Sigmoid colon (tissue), 7 donors: ENCODE measurements around the gene NFIB. TPM values are rescaled to one million over a fixed set of nuclear protein-coding genes. Genes with fewer than 3 reads are reported as not detected.

Source experiments
- DNase-seq: peaks from one replicate; pipeline ENCODE4 v3.0.0-alpha.2; 2019
- H3K27ac ChIP-seq, 4 donors: fragments of 200-600 bp; sonication (generic); one replicate each; pipeline ENCODE4 v1.5.1; 2016 to 2019; ENCODE audit warnings: mild to moderate bottlenecking in 1 of 4
- H3K27me3 ChIP-seq, 3 donors: fragments of 200-600 bp; sonication (generic); one replicate each; pipeline ENCODE4 v1.5.1; 2019; ENCODE audit warnings: mild to moderate bottlenecking in 1 of 3
- H3K36me3 ChIP-seq, 4 donors: fragments of 200-600 bp; sonication (generic); one replicate each; pipeline ENCODE4 v1.5.1; 2016 to 2019
- H3K4me1 ChIP-seq, 4 donors: fragments of 200-600 bp; sonication (generic); one replicate each; pipeline ENCODE4 v1.5.1; 2017 to 2019
- H3K4me3 ChIP-seq, 4 donors: fragments of 200-600 bp; sonication (generic); one replicate each; pipeline ENCODE4 v1.5.1; 2017 to 2019; ENCODE audit warnings: mild to moderate bottlenecking in 2 of 4, moderate library complexity in 1 of 4
- H3K9me3 ChIP-seq, 4 donors: fragments of 200-600 bp in 3 of 4; sonication (generic) in 3 of 4; one replicate each; pipeline versions ENCODE4 v1.5.1 to v1.6.1; 2013 to 2019
- CTCF ChIP-seq, 4 experiments: fragments of 450-650 bp in 3 of 4; fragments of 200-600 bp in 1 of 4; IDR thresholded peaks; one replicate each; pipeline ENCODE4 v1.5.1; 2016 to 2019; ENCODE audit warnings: antibody characterized with exemption in 4 of 4, mild to moderate bottlenecking in 3 of 4, moderate library complexity in 2 of 4
- EP300 ChIP-seq, 4 donors: sonication (generic); formaldehyde crosslinking; IDR thresholded peaks; one replicate each; pipeline ENCODE4 v1.6.1; 2017; ENCODE audit warnings: antibody characterized with exemption in 4 of 4
- POLR2A ChIP-seq, 2 donors: fragments of 450-650 bp; IDR thresholded peaks; one replicate each; pipeline ENCODE4 v1.6.1; 2016; ENCODE audit warnings: antibody characterized with exemption in 2 of 2, mild to moderate bottlenecking in 2 of 2, moderate library complexity in 2 of 2
- POLR2AphosphoS5 ChIP-seq, 4 donors: sonication (generic); formaldehyde crosslinking; IDR thresholded peaks; one replicate each; pipeline ENCODE4 v1.6.1; 2017; ENCODE audit warnings: antibody characterized with exemption in 4 of 4
- WGBS, 2 donors: extraction: QIAGEN DNeasy Blood & Tissue Kit; methylation state at CpG; one replicate each; pipeline ENCODE4 v1.1.7; 2013; 5-methylcytosine and 5-hydroxymethylcytosine counted together
- intact Hi-C: fragments of 100-400 bp; cut with DNase I; formaldehyde crosslinking; loops from one replicate; pipeline ENCODE4 v1.15.1; 2023
- polyA plus RNA-seq, 3 donors: library from polyadenylated mRNA; stranded (reverse); fragments of 200-250 nt; gene quantifications; one replicate each; pipeline ENCODE4 v1.2.3, GENCODE V29; 2013
- total RNA-seq, 4 donors: library from RNA; depleted of rRNA; stranded (reverse); fragments of >200 nt; gene quantifications; one replicate each; pipeline ENCODE4 v1.1.0, GENCODE V29; 2016
- donor health status: healthy with polysubstance abuse.
- donor health status: Bipolar disorder and iron deficiency.
- donor health status: healthy.

The NFIB gene
- total and polyA plus RNA-seq, 7 donors: 3.7 to 129 (median 45.3) TPM

GRCh38 chr9:14146201-14146874 is 167.6 kb downstream of the NFIB start:
- WGBS, 2 donors: 94 to 95% methylated on average over 8 of the region's 8 CpGs
- no peak for DNase-seq
- Histone ChIP-seq H3K4me3 (no peak overlapping the region), H3K9me3 (no peaks in the 10 kb centered on the region), H3K27ac (no peak overlapping the region), H3K27me3 (no peaks in the 10 kb centered on the region), H3K4me1 (peaks cover 0 to 20% (median 16%) of the 10 kb centered on the region in 4 donors), H3K36me3 (peaks cover 0 to 4% (median 0%) of the 10 kb centered on the region in 4 donors)
- intact Hi-C loops: no loop called here
- TF ChIP-seq POLR2A (IDR thresholded peaks at IDR 0.05) (no peak), POLR2AphosphoS5 (IDR thresholded peaks at IDR 0.05) (no peak), CTCF (IDR thresholded peaks at IDR 0.05) (no peak), EP300 (IDR thresholded peaks at IDR 0.05) (no peak)

- TF ChIP-seq EP300 (IDR thresholded peaks at IDR 0.05) (no peak), POLR2A (IDR thresholded peaks at IDR 0.05) (no peak), POLR2AphosphoS5 (IDR thresholded peaks at IDR 0.05) (peak in 3 of 4 donors; percentile 14 to 69 (median 68))
- no peaks in the 10 kb centered on the region for H3K27me3 ChIP-seq
- H3K4me3 ChIP-seq: no peak overlapping the region
- no peak for DNase-seq
- intact Hi-C loops: no loop called here
- 56 to 58% methylated on average over 3 of the region's 3 CpGs for WGBS, 2 donors
- peak overlapping the region in 2 of 4 donors; percentile 40 to 44 for H3K27ac ChIP-seq
- no peaks in the 10 kb centered on the region for H3K9me3 ChIP-seq
- peaks cover 0 to 4% (median 0%) of the 10 kb centered on the region in 4 donors for H3K36me3 ChIP-seq
- H3K4me1 ChIP-seq: peaks cover 0 to 19% (median 15%) of the 10 kb centered on the region in 4 donors
Measured at GRCh38 chr9:14144215-14144614, 169.7 kb downstream of the NFIB start.

- Histone ChIP-seq H3K4me3 (no peak overlapping the region), H3K4me1 (peaks cover 0 to 19% (median 15%) of the 10 kb centered on the region in 4 donors), H3K27ac (no peak overlapping the region), H3K36me3 (peaks cover 0 to 4% (median 0%) of the 10 kb centered on the region in 4 donors), H3K27me3 (no peaks in the 10 kb centered on the region), H3K9me3 (no peaks in the 10 kb centered on the region)
- no peak for DNase-seq
- intact Hi-C loops: no loop called here
- WGBS, 2 donors: 69 to 87% methylated on average over 2 of the region's 2 CpGs
- TF ChIP-seq POLR2AphosphoS5 (IDR thresholded peaks at IDR 0.05) (no peak), EP300 (IDR thresholded peaks at IDR 0.05) (no peak), POLR2A (IDR thresholded peaks at IDR 0.05) (no peak), CTCF (IDR thresholded peaks at IDR 0.05) (no peak)
Measured at GRCh38 chr9:14141699-14142098, 172.2 kb downstream of the NFIB start.

GRCh38 chr9:14140096-14140697 is 173.7 kb downstream of the NFIB start:
- H3K4me1 ChIP-seq: peaks cover 0 to 19% (median 15%) of the 10 kb centered on the region in 4 donors
- intact Hi-C loops: no loop called here
- no peaks in the 10 kb centered on the region for H3K27me3 ChIP-seq
- TF ChIP-seq POLR2A (IDR thresholded peaks at IDR 0.05) (no peak), CTCF (IDR thresholded peaks at IDR 0.05) (no peak), POLR2AphosphoS5 (IDR thresholded peaks at IDR 0.05) (no peak), EP300 (IDR thresholded peaks at IDR 0.05) (no peak)
- H3K9me3 ChIP-seq: no peaks in the 10 kb centered on the region
- no peak overlapping the region for H3K27ac ChIP-seq
- no peak for DNase-seq
- H3K4me3 ChIP-seq: no peak overlapping the region
- H3K36me3 ChIP-seq: no peaks in the 10 kb centered on the region

GRCh38 chr9:14139287-14139686 is 174.7 kb downstream of the NFIB start:
- Histone ChIP-seq H3K9me3 (no peaks in the 10 kb centered on the region), H3K36me3 (no peaks in the 10 kb centered on the region), H3K4me1 (peaks cover 0 to 13% (median 8%) of the 10 kb centered on the region in 4 donors), H3K4me3 (no peak overlapping the region), H3K27ac (no peak overlapping the region), H3K27me3 (no peaks in the 10 kb centered on the region)
- 89 to 92% methylated on average over 1 of the region's 1 CpG for WGBS, 2 donors
- intact Hi-C loops: no loop called here
- TF ChIP-seq EP300 (IDR thresholded peaks at IDR 0.05): no peak
- no peak for TF ChIP-seq CTCF (IDR thresholded peaks at IDR 0.05)
- TF ChIP-seq POLR2AphosphoS5 (IDR thresholded peaks at IDR 0.05): no peak
- TF ChIP-seq POLR2A (IDR thresholded peaks at IDR 0.05): no peak
- no peak for DNase-seq
